HG03575 (cell line): ENCODE data around the gene PHF2.

ENCODE experiments used
- ATAC-seq: cut with Tn5 transposase; IDR thresholded peaks from one replicate; pipeline ENCODE4 v1.9.1; 2021; ENCODE audit not compliant: unreplicated experiment, insufficient number of reproducible peaks, low FRiP score; ENCODE audit errors: extremely low read depth

Gene PHF2

GRCh38 chr9:93619272-93619775 lies 42.9 kb downstream of the PHF2 start:
- no peak for ATAC-seq

GRCh38 chr9:93620041-93620506 lies 43.7 kb downstream of the PHF2 start:
- ATAC-seq, result no peak

DNA sequence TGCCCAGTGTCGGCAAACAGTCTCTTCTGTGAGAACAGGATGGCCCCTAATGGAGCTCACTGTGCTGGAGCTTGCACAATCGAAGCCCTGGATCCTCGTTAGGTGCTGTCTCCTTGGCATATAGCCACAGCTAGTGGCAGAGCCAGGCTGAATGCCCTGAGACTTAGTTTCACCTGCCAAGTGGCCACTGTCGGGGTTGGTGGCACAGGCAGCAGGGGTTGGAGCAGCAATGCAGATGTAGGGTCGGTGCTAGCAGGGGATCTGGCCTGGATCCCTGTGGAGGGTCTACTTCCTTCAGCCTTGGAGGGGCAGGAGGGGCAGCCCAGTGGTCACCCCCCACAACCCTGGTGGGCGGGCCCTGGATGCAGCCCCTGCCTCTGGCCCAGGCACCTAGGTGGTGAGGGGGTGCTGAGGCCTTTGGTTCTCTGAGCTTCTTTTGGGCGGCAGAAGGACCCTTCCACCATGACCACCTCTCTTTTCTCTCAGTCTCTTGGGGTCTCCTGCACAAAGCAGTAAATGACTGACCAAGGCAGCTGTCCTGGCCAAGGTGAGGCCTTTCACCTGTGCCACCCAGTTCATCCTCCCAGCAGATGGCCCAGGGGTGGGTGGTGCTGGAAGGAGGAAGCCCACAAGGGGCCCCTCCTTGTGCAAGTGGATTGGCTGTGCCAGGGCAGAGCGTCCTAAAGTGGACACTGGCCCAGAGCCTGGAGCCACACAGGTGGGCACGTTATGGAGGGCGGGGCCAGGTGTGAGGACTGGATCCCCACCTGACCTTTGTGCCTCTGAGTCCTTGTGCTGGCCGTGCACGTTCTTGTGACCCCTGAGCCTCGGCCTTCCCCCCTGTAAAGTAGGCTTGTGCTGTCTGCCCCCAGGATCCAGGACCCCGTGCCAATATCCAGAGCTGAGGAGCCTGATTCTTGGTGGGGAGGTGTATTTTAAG lies 44.8 kb downstream of the PHF2 start:
- ATAC-seq, result no peak

GRCh38 chr9:93621922-93622321 lies 45.5 kb downstream of the PHF2 start:
- ATAC-seq, result no peak

GRCh38 chr9:93622691-93623090 lies 46.3 kb downstream of the PHF2 start:
- ATAC-seq, result no peak

- no peak for ATAC-seq
Observed at GRCh38 chr9:93623753-93624152, 47.4 kb downstream of the PHF2 start.

DNA sequence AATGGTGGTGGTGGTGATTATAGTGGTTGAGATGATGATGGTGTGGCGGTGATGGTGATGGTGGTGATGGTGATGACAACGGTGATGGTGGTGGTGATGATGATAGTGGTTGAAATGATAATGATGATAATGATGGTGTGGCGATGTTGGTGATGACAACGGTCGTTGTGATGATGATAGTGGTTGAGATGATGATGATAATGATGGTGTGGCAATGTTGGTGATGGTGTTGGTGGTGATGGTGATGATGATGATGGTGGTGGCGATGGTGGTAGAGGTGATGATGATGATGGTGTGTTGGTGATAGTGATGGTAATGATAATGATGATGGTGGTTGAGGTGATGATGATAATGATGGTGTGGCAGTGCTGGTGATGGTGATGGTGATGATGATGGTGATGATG lies 48.0 kb downstream of the PHF2 start:
- no peak for ATAC-seq

- ATAC-seq, result no peak
Observed at GRCh38 chr9:93624977-93625376, 48.6 kb downstream of the PHF2 start.

DNA sequence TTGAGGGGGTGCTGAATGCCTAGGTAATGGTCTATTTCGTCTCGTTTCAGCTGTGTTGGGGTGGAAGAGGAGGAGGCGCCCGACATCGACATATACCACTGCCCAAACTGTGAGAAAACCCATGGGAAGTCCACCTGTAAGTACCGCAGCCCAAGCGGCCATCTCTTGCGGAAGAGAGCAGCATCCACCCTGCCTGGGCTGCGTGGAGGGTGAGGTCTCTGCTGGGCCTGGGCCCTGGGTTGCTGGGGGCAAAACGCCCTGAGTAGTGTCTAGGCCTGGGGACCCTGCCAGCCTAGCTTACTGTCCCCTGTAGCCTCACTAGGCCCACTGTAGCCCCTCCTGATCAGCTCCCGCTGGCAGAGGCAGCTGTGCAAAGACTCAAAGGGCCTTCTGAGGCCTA lies 53.5 kb downstream of the PHF2 start:
- ATAC-seq, result no peak

DNA sequence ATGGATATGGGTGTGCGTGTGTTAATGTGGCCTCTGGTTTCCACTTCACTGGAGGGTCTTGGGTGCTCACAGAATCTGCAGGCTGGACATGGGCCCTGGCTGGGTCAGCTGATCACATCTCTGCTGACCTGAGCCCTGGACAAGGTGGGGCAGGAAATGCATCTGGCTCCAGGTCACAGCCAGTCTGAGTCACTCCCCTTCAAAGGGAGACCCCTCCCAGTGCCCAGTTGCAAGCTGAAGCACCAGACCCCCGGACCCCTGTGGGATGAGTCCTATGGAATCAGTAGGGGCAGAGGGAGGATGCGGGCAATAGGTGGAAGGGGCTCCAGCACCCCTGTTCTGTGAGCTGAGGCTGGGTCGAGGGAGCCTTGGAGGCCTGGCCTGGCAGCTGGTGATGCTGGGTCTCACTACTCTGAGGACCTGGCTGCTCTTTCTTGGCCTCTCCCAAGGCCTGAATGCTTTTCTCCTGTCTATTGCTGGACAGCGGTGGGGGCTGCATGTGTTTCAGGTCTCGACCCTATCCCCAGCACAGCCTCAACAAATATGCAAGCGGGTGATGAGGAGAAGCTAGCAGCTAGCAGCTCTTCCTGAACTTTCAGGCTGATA lies 54.5 kb downstream of the PHF2 start:
- no peak for ATAC-seq

- ATAC-seq, result no peak
Observed at GRCh38 chr9:93633492-93634221, 57.3 kb downstream of the PHF2 start.

- no peak for ATAC-seq
Observed at GRCh38 chr9:93634311-93635185, 58.2 kb downstream of the PHF2 start.

- no peak for ATAC-seq
Observed at GRCh38 chr9:93635186-93636107, 59.1 kb downstream of the PHF2 start.

GRCh38 chr9:93636172-93636661 lies 59.8 kb downstream of the PHF2 start:
- ATAC-seq, result no peak

DNA sequence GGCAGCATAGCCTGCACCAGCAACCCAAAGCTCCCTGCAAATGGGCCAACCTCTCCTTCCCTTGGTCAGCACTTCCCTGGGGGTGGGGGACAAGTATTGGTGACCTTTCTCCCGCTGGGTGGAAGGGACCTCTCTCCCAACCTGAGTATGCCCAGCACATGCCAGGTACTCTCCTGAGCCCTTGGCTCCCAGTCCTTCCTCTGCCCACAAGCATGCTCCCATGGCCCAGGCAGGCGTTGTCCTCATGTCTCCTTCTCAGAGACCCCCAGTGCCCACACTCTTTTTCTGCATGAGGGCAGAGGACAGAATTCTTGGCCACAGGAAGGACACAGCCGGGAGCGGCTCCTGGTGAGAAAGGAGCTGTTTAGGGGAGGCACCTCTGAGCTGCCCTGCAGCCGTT lies 60.3 kb downstream of the PHF2 start:
- ATAC-seq, result no peak

DNA sequence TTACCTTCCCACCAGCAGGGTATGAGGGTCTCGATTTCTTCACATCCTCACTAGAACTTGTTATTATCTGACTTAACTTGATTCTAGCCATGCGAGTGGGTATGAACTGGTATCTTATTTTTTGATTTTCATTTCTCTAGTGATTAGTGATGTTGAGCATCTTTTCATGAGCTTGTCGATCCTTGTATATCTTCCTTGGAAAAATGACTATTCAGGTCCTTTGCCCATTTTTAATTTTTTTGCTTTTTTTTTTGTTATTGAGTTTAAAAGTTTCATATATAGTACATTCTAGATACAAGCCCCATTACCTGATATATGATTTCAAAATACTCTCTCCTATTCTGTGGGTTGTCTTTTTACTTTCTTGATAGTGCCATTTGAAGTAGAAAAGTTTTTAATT lies 61.5 kb downstream of the PHF2 start:
- no peak for ATAC-seq

DNA sequence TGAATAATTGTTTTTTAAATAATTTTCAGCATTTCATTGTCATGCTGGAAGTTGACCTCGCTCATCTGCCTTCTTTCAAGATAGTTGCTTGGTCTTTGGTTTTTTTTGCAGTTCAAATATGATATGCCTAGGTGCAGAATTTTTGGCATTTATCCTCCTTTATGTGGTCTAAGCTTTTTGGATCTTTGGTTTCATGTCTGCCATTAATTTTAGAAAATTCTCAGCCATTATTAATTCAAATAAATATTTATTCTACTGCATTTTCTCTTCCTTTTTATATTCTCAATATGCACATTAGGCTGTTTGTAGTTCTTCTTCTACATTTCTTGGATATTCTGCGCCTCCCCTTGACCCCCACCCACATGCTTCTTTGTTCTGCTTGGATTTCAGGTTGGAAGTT lies 63.6 kb downstream of the PHF2 start:
- no peak for ATAC-seq

DNA sequence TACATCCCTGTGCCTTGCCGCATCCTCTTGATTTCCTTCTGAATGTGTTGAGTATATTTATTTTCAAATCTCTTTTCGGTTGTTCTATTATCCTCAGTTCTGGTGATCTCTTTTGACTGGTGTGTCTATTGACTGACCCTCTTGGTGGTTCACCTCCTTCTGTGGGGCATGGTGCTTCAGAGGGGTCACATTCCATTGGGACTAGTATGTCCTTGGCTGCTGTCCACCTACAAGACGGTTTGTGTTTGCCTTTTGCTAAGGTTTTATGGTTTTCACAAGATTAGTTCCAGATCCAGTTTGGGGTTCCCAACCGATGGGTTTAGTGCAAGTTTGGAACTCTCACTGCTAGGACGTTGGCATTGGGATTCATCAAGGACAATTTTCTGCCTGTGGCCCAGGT lies 66.6 kb downstream of the PHF2 start:
- ATAC-seq, result no peak
